BE2C (cell line): ENCODE results near the gene TSC22D2.

Experiments used
- DNase-seq: peaks from one replicate; pipeline ENCODE4 v3.0.0-alpha.2; 2020
- H3K27me3 ChIP-seq: fragments of 250-450 bp; sonication (Bioruptor Pico); 2 replicates; pipeline ENCODE4 v1.5.1; 2020; ENCODE audit warnings: mild to moderate bottlenecking
- H3K36me3 ChIP-seq: fragments of 250-450 bp; sonication (Bioruptor Pico); 2 replicates; pipeline ENCODE4 v1.5.1; 2020; ENCODE audit warnings: mild to moderate bottlenecking
- H3K4me1 ChIP-seq: fragments of 250-450 bp; sonication (Bioruptor Pico); 2 replicates; pipeline ENCODE4 v1.5.1; 2020
- H3K4me3 ChIP-seq: 2 replicates; pipeline ENCODE4 v1.5.1; 2011; ENCODE audit warnings: low read depth, low read length
- H3K9me3 ChIP-seq: fragments of 250-450 bp; sonication (Bioruptor Pico); 2 replicates; pipeline ENCODE4 v1.5.1; 2020
- TF ChIP-seq, protein P1 (sequence below): IDR thresholded peaks from 2 replicates; pipeline ENCODE4 v1.5.1; 2012; ENCODE audit warnings: mild to moderate bottlenecking, low read depth, low read length

The TSC22D2 gene

DNA sequence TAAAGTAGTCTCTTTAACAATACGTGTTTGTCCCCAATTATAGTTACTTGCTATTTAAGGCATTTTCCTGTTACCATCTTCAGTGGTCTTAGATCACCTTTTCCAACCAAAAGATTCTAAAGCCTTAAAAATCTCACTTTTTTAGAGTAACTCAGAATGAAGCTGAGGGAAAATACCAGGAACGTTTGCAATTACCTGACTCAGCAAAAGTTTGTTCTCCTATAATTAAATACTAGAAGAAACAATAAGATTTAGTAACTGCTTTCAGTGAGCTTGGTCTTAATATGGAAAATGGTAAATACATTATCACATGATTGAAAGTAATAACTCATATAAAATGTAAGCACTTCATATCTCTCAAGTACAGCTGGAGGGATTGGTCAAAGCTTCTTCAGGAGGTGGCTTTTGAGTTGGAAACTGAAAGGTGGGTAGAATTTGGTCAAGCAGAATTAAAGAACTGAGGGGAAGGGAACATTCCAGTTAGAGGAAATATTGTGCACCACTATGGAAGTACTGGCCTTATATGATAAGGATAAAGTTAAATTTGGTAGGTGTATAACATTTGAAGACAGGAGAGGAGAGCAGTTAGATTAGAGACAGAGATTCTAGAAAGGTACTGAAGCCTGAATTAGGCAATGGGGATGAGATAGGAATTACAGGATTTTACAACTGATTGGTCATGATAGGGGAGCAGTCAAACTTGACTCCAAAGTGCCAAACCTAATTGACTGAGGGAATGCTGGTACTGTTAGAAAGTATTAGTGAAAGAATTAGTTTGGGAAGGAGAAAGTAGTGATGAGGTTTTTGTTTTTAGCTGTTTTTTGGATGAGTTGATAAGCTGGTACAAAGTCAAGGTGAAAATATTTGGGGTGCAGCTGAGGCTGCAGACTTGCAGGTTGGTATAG, 21.9 kb downstream of the TSC22D2 start:
- H3K4me3 ChIP-seq = no peak overlapping the region
- TF ChIP-seq, protein P1, sequence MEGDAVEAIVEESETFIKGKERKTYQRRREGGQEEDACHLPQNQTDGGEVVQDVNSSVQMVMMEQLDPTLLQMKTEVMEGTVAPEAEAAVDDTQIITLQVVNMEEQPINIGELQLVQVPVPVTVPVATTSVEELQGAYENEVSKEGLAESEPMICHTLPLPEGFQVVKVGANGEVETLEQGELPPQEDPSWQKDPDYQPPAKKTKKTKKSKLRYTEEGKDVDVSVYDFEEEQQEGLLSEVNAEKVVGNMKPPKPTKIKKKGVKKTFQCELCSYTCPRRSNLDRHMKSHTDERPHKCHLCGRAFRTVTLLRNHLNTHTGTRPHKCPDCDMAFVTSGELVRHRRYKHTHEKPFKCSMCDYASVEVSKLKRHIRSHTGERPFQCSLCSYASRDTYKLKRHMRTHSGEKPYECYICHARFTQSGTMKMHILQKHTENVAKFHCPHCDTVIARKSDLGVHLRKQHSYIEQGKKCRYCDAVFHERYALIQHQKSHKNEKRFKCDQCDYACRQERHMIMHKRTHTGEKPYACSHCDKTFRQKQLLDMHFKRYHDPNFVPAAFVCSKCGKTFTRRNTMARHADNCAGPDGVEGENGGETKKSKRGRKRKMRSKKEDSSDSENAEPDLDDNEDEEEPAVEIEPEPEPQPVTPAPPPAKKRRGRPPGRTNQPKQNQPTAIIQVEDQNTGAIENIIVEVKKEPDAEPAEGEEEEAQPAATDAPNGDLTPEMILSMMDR = no peak
- H3K9me3 ChIP-seq = no peaks in the 10 kb centered on the region
- DNase-seq = no peak
- no peaks in the 10 kb centered on the region; the same call in 1 of the 2 replicates for H3K36me3 ChIP-seq
- H3K27me3 ChIP-seq = no peaks in the 10 kb centered on the region
- H3K4me1 ChIP-seq = no peaks in the 10 kb centered on the region

DNA sequence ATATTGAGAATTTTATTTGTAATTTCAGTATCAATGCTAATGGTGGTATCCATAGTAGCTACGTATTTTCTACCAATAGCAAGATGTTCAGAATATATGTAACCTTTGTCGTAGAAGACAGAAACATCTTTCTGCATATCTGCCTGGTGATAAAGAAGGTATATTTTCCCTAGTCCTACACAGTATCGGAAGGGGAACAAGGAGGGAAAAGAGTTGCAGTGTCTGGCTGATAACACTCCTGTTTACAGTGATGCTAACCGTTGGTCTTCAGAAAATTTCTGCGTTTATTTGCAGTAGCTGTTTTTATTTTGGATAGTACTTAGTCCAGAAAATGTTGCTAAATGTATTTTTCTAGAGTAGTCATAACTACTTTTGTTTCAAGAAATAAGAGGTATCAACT, 25.2 kb downstream of the TSC22D2 start:
- no peak for DNase-seq
- TF ChIP-seq, protein P1 = no peak
- H3K27me3 ChIP-seq = no peaks in the 10 kb centered on the region
- H3K36me3 ChIP-seq = no peaks in the 10 kb centered on the region; the same call in 1 of the 2 replicates
- H3K4me3 ChIP-seq = no peak overlapping the region
- no peaks in the 10 kb centered on the region for H3K4me1 ChIP-seq
- H3K9me3 ChIP-seq = no peaks in the 10 kb centered on the region

DNA sequence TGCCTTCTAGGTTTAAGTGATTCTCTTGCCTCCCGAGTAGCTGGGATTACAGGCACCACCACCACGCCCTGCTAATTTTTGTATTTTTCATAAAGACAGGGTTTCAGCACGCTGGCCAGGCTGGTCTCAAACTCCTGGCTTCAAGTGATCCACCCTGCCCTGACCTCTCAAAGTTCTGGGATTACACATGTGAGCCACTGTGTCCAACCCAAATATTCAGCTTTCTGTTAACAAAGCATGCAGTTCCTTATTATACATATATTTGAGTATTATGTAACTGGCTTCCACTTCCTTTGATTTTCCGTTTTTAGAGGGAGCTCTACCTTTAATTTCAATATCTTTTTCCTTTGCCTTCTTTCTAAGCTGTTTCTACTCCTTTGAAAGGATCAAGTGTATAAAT, 26.1 kb downstream of the TSC22D2 start:
- no peaks in the 10 kb centered on the region for H3K9me3 ChIP-seq
- H3K36me3 ChIP-seq = no peaks in the 10 kb centered on the region; the same call in 1 of the 2 replicates
- no peak for DNase-seq
- no peaks in the 10 kb centered on the region for H3K4me1 ChIP-seq
- no peaks in the 10 kb centered on the region for H3K27me3 ChIP-seq
- TF ChIP-seq, protein P1 = no peak
- no peak overlapping the region for H3K4me3 ChIP-seq

DNA sequence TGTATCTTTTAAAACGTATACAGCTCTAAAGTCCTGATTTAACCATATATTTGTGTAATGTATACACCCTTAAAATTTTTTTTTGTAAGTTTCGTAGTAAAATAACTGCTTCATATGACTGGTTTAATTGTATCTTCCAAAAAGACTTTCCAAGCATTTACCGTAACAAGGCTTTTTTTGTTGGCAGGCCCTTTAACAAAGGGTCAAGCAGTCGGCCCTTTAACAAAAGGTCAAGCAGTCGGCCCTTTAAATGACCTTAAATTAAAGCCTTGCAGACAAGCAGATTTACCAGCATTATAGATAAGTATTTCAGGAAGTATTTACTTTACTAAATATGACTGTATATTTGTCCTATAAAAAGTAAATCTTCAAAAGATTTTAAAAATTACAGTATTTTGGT, 28.1 kb downstream of the TSC22D2 start:
- H3K9me3 ChIP-seq = no peaks in the 10 kb centered on the region
- DNase-seq = no peak
- TF ChIP-seq, protein P1 = no peak
- no peaks in the 10 kb centered on the region for H3K4me1 ChIP-seq
- no peaks in the 10 kb centered on the region for H3K27me3 ChIP-seq
- H3K36me3 ChIP-seq = no peaks in the 10 kb centered on the region
- H3K4me3 ChIP-seq = no peak overlapping the region

DNA sequence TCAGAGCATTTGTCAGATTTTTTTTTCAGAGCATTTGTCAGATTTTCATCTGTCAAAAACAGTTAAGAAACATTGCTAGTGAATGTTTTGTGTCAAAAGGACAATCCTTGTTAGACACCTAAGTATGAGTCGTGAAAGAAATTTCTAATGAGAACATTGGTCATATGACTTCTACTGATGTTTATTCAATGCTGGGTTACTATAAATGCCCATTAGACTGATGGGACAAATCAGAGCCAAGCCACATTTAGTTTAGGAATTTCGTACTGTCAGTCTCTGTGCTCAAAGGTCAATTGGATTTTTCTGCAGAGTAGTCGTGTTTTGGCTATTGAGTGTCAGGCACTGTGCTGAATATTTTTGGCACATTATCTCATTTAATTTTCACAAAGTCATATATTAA, 31.6 kb downstream of the TSC22D2 start:
- Histone ChIP-seq H3K36me3 (peaks cover 4% of the 10 kb centered on the region; the same call in 1 of the 2 replicates), H3K4me1 (no peaks in the 10 kb centered on the region), H3K4me3 (no peak overlapping the region), H3K9me3 (no peaks in the 10 kb centered on the region), H3K27me3 (no peaks in the 10 kb centered on the region)
- TF ChIP-seq, protein P1 = no peak
- DNase-seq = no peak

DNA sequence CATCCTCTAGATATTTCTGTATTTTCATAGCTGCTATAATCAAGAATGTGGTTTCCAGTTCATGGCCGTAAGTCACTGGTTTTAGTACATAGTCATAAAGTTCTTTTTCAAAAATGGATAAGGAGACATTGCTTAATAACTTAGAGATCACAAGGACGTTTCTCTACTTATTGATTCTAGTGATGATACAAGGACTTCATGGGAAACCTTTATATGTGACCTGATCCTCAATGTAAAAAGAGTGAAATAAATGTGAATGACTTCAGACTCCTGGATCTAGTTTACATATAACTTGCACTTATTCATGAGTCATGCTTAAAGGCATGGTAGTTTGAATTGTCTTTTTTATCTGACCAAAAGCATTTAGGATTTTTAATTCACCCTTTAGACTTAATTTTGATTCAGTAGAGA, 35.2 kb downstream of the TSC22D2 start:
- Histone ChIP-seq H3K4me1 (no peaks in the 10 kb centered on the region), H3K9me3 (no peaks in the 10 kb centered on the region), H3K36me3 (peaks cover 4% of the 10 kb centered on the region; the same call in 1 of the 2 replicates), H3K4me3 (no peak overlapping the region), H3K27me3 (no peaks in the 10 kb centered on the region)
- TF ChIP-seq, protein P1 = no peak
- DNase-seq = no peak
